Keratinocyte (primary cell): ENCODE measurements around the gene MRC2. TPM values are rescaled to one million over a fixed set of nuclear protein-coding genes. Genes with fewer than 3 reads are reported as not detected.

Source experiments
- DNase-seq: peaks from one replicate; pipeline ENCODE4 v3.0.0-alpha.2; 2011; ENCODE audit warnings: low read depth, missing footprints, low spot score
- FAIRE-seq: peaks from 2 replicates; lab custom pipeline; 2011; peaks lifted over from hg19 to GRCh38; lab: Jason Lieb, UNC
- H2AFZ ChIP-seq: 2 replicates; pipeline ENCODE4 v1.6.0; 2012; ENCODE audit warnings: low read length, control low read depth, inconsistent platforms; ENCODE audit not compliant: control insufficient read depth
- H3K27ac ChIP-seq: 2 replicates; pipeline ENCODE4 v1.5.1; 2011; ENCODE audit warnings: low read length; ENCODE audit not compliant: control insufficient read depth, insufficient read depth
- H3K27me3 ChIP-seq: 3 replicates; pipeline ENCODE4 v1.6.0; 2011; ENCODE audit warnings: low read length; ENCODE audit not compliant: control insufficient read depth, insufficient read depth; ENCODE audit errors: extremely low read depth
- H3K36me3 ChIP-seq, 2 experiments: 2 replicates in 1 of 2; 3 replicates in 1 of 2; pipeline ENCODE4 v1.5.1; 2011; ENCODE audit warnings: low read length in 2 of 2, mild to moderate bottlenecking in 1 of 2; ENCODE audit not compliant: control insufficient read depth in 2 of 2, insufficient read depth in 2 of 2; ENCODE audit errors: extremely low read depth in 1 of 2
- H3K4me1 ChIP-seq: 3 replicates; pipeline ENCODE4 v1.5.1; 2011; ENCODE audit warnings: low read length; ENCODE audit not compliant: control insufficient read depth, insufficient read depth; ENCODE audit errors: extremely low read depth
- H3K4me2 ChIP-seq: 3 replicates; pipeline ENCODE4 v1.6.0; 2011; ENCODE audit warnings: low read depth, low read length; ENCODE audit not compliant: control insufficient read depth, insufficient read depth; ENCODE audit errors: extremely low read depth
- H3K4me3 ChIP-seq, 3 experiments: fragments of 200-600 bp in 1 of 3; sonication (generic) in 1 of 3; 2 replicates in 2 of 3; 3 replicates in 1 of 3; pipeline ENCODE4 v1.5.1; 2011 to 2016; ENCODE audit warnings: low read length in 3 of 3, mild to moderate bottlenecking in 3 of 3, control low read depth in 2 of 3, inconsistent platforms in 1 of 3, low read depth in 1 of 3, mixed read lengths in 1 of 3, mixed run types in 1 of 3, moderate library complexity in 1 of 3; ENCODE audit not compliant: control insufficient read depth in 2 of 3, insufficient read depth in 2 of 3; ENCODE audit errors: extremely low read depth in 1 of 3
- H3K79me2 ChIP-seq: 2 replicates; pipeline ENCODE4 v1.6.0; 2012; ENCODE audit warnings: low read length; ENCODE audit not compliant: control insufficient read depth, insufficient read depth
- H3K9ac ChIP-seq: 3 replicates; pipeline ENCODE4 v1.6.0; 2011; ENCODE audit warnings: low read length; ENCODE audit not compliant: control insufficient read depth, insufficient read depth; ENCODE audit errors: extremely low read depth
- H3K9me1 ChIP-seq: 3 replicates; pipeline ENCODE4 v1.6.0; 2011; ENCODE audit warnings: low read length; ENCODE audit not compliant: control insufficient read depth, insufficient read depth; ENCODE audit errors: extremely low read depth
- H3K9me3 ChIP-seq: 2 replicates; pipeline ENCODE4 v1.5.1; 2012; ENCODE audit warnings: low read depth, low read length; ENCODE audit not compliant: control insufficient read depth
- H4K20me1 ChIP-seq: 3 replicates; pipeline ENCODE4 v1.6.0; 2011; ENCODE audit warnings: low read length; ENCODE audit not compliant: control insufficient read depth, insufficient read depth; ENCODE audit errors: extremely low read depth
- CTCF ChIP-seq, 3 experiments: IDR thresholded peaks in 1 of 3; conservative IDR thresholded peaks in 1 of 3; optimal IDR thresholded peaks in 1 of 3; 2 replicates in 2 of 3; 3 replicates in 1 of 3; pipeline versions ENCODE3 to v1.5.1; 2011; ENCODE audit warnings: low read length in 3 of 3, mild to moderate bottlenecking in 3 of 3, moderate library complexity in 2 of 3, control low read depth in 1 of 3, inconsistent platforms in 1 of 3; ENCODE audit not compliant: insufficient read depth in 2 of 3; ENCODE audit errors: extremely low read depth in 1 of 3
- EZH2 ChIP-seq: IDR thresholded peaks from one replicate; pipeline ENCODE4 v1.6.1; 2012; ENCODE audit warnings: inconsistent platforms, mild to moderate bottlenecking, low read length, moderate library complexity
- dilution Hi-C: fragments of 300-500 bp; cut with MboI; formaldehyde crosslinking; loops from one replicate; pipeline ENCODE4 v1.7.0; 2020; ENCODE audit warnings: low sequenced_read_pairs; ENCODE audit not compliant: extremely low pct_ligation_motif_present
- polyA plus RNA-seq, 5 experiments: library from polyadenylated mRNA; depleted of rRNA in 3 of 5; stranded (reverse) in 3 of 5; stranded (forward) in 1 of 5; unstranded in 1 of 5; fragments of >200 nt; gene quantifications; 1 replicate in 1 of 5; 2 replicates in 3 of 5; 3 replicates in 1 of 5; pipeline versions ENCODE4 v1.2.1 to v1.2.3, GENCODE V29; 2011 to 2012; ENCODE audit warnings: missing spikeins in 2 of 5, low read depth in 1 of 5, low replicate concordance in 1 of 5

MRC2 gene
- polyA plus RNA-seq, 1 donor (not counting 4 experiments of a cell fraction or from before 2014, with no cell fraction given) = 14.0 TPM

GRCh38 chr17:62597920-62598319 lies 29.6 kb upstream of the MRC2 start:
- H3K4me1 ChIP-seq = no peaks in the 10 kb centered on the region
- H2AFZ ChIP-seq = no peak overlapping the region
- peaks cover 7 to 30% of the 10 kb centered on the region in 2 experiments for H3K36me3 ChIP-seq
- no peaks in the 10 kb centered on the region for H3K79me2 ChIP-seq
- no peaks in the 10 kb centered on the region for H3K9me3 ChIP-seq
- H3K4me3 ChIP-seq = no peak overlapping the region
- no peaks in the 10 kb centered on the region for H4K20me1 ChIP-seq
- no peaks in the 10 kb centered on the region for H3K27me3 ChIP-seq
- dilution Hi-C loops = no loop called here
- no peak overlapping the region for H3K27ac ChIP-seq
- no peak overlapping the region for H3K9ac ChIP-seq
- no peak for TF ChIP-seq CTCF (optimal IDR thresholded peaks at IDR 0.05 in 1 of 3, IDR thresholded peaks at IDR 0.05 in 1 of 3, conservative IDR thresholded peaks at IDR 0.05 in 1 of 3; ENCODE audit: extremely low read depth in 1 of 3, insufficient read depth in 2 of 3, low read length in 3 of 3)
- TF ChIP-seq EZH2 = no peak
- no peak for DNase-seq
- FAIRE-seq = no peak
- H3K4me2 ChIP-seq = no peak overlapping the region
- H3K9me1 ChIP-seq = peaks cover 2% of the 10 kb centered on the region

- Histone ChIP-seq H3K27ac (no peak overlapping the region), H3K4me1 (no peaks in the 10 kb centered on the region), H3K36me3 (peaks cover 8 to 28% of the 10 kb centered on the region in 2 experiments), H4K20me1 (no peaks in the 10 kb centered on the region), H2AFZ (no peak overlapping the region), H3K79me2 (no peaks in the 10 kb centered on the region), H3K4me3 (no peak overlapping the region), H3K27me3 (no peaks in the 10 kb centered on the region), H3K4me2 (no peak overlapping the region), H3K9me3 (no peaks in the 10 kb centered on the region), H3K9ac (no peak overlapping the region), H3K9me1 (peaks cover 2% of the 10 kb centered on the region)
- dilution Hi-C loops = no loop called here
- TF ChIP-seq EZH2 (no peak), CTCF (optimal IDR thresholded peaks at IDR 0.05 in 1 of 3, IDR thresholded peaks at IDR 0.05 in 1 of 3, conservative IDR thresholded peaks at IDR 0.05 in 1 of 3; ENCODE audit: extremely low read depth in 1 of 3, insufficient read depth in 2 of 3, low read length in 3 of 3) (no peak)
- FAIRE-seq (no peak), DNase-seq (no peak)
Observed at GRCh38 chr17:62599964-62600657, 27.4 kb upstream of the MRC2 start.
